GM13976 (cell line): ENCODE measurements around the gene SPTSSB.

Experiments used
- DNase-seq: peaks from one replicate; pipeline ENCODE4 v3.0.0; 2012; ENCODE audit warnings: low spot score
- CTCF ChIP-seq: IDR thresholded peaks from 2 replicates; pipeline ENCODE4 v1.5.1; 2012; ENCODE audit warnings: borderline replicate concordance, mild to moderate bottlenecking; ENCODE audit not compliant: insufficient read depth; ENCODE audit errors: extremely low read depth, missing control alignments, control extremely low read depth
- in situ Hi-C: fragments of 300-500 bp; cut with MboI; formaldehyde crosslinking; loops from one replicate; pipeline ENCODE4 v1.12.0; 2022; ENCODE audit warnings: low sequenced_read_pairs, mixed read lengths, inconsistent platforms; ENCODE audit not compliant: unreplicated experiment

The SPTSSB gene

DNA sequence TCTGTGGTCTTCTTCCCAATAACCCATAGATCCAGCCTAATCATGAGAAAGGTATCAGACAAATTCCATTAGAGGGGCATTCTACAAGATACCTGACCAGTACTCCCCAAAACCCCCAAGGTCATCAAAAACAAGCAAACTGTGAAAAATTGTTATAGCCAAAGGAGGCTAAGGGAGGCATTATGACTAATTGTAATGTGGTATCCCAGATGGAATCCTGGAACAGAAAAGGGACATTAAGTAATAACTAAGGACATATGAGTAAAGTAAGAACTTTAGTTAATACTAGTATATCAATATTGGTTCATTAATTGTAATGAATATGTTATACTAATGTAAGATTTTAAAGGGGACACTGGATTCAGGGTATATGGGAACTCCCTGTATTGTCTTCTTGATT, 20.4 kb downstream of the SPTSSB start:
- in situ Hi-C loops, result no loop called here
- no peak for TF ChIP-seq CTCF
- no peak for DNase-seq

DNA sequence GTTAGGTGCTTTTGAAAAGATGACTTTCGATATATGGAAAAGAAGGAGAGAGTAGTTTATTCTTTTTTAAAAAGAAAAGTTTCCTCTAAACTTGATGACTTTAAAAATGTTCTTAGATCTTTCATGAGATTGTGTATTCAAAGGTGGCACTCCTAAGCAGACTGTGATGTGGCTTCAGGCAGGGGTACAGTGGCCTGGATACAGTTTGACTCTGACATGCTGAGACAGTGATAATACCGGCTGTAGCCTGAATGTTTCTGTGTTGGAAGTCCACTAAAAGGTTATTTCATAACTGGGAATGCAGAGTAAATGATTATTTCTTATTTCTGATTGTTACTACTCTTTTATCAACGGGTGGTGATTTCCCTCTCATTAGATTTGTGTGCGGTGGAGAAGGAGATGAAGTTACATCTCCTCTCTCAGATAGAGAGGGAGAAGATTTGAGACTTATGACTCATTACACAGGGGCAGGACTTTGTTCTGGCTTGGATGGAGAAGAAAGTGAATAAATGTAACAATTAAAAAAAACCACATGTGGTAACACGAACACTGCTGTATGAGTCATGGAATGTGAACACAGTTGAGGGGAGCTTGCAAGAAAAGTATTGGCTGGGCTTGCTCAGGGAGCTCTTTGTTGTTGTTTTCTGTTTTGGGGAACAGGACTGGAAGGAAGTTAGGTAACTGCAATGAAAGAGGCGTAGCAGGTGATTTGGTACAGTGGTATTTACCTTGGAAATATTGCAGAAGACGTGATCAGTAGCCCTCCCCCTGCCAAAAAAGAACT, 21.6 kb downstream of the SPTSSB start:
- DNase-seq, result no peak
- in situ Hi-C loops, result no loop called here
- TF ChIP-seq CTCF, result no peak

DNA sequence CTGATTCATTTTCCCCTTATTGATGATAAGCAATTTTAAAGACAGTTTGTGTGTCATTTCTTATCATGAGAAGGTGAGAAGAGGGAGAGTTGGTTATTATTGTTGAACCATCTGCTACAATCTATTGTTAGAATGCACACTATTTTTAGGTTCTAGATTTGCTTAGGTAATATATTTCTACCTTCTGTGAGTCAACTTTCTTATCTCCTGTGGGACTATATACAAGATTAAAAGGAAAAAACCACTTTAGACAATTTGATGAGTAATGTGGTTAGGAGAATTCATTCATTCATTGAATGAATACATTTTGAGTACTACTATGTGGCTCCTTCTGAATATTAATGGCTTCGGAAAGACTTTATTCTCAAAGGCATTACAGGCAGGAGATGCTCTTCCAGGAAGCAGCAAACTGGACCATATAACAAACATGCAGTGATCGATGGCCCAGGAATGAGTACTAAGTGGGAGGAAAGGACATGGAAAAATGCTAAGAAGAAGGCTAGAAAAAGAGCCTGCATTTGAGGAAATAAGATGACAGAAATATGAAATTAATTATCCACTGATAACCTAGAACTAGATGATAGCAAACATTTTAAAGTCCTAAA, 22.4 kb downstream of the SPTSSB start:
- in situ Hi-C loops, result no loop called here
- no peak for DNase-seq
- TF ChIP-seq CTCF, result no peak

- in situ Hi-C loops, result no loop called here
- no peak for DNase-seq
- TF ChIP-seq CTCF, result no peak
These were observed 23.6 kb downstream of the SPTSSB start for GRCh38 chr3:161347726-161348125.

GRCh38 chr3:161345023-161345422, 26.3 kb downstream of the SPTSSB start:
- TF ChIP-seq CTCF, result no peak
- in situ Hi-C loops, result no loop called here
- no peak for DNase-seq

GRCh38 chr3:161343986-161344385, 27.3 kb downstream of the SPTSSB start:
- TF ChIP-seq CTCF, result no peak
- no peak for DNase-seq
- in situ Hi-C loops, result no loop called here
